ENCODE data around the gene SLC12A4. TPM values are rescaled to one million over a fixed set of nuclear protein-coding genes. Genes with fewer than 3 reads are reported as not detected.
"Not testable (repeated sequence)": the region's sequence is repeated elsewhere in the genome, so short reads cannot be mapped to it uniquely, and the experiment has no call there.

SLC12A4 gene
- total RNA-seq, 1 experiment from 2014 or later, result 46.2 TPM

DNA sequence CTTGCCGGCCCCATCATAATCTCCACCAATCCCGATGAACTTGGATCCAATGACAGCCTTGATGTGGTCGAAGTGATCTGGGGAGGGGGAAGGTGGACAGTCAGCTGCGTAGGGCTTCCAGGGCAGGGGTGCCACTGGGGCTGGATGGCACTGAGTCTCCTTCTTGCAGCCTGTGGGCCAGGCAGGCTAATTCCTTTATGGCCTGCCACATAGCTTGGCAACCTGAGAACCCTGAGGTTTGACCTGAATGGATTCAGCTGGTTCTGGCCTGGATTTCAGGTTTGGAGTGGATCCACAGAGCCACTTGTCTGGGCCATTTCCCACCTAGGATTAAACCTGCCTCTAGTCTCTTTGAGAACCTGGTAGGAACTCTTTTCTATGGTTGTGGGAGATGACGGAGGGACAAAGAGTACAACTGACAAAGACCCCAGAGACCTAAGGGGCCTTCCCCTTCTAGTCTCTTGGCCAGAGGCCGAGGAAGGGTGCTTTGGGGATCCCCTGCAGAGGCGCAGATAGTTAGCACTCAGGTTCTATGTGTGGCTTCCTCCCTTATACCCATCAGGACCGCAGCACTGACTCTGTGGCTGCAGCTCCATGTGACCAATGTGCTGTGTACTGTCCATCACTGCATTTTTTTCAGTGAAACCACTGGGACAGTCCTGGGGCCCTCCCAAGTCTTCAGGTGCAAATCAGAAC lies 21.0 kb upstream of the SLC12A4 start:
- DNase-seq (ENCODE audit: low spot score), result no peak
- in situ Hi-C loops (cut with HindIII; ENCODE audit: low sequenced_read_pairs), result no loop called here

DNA sequence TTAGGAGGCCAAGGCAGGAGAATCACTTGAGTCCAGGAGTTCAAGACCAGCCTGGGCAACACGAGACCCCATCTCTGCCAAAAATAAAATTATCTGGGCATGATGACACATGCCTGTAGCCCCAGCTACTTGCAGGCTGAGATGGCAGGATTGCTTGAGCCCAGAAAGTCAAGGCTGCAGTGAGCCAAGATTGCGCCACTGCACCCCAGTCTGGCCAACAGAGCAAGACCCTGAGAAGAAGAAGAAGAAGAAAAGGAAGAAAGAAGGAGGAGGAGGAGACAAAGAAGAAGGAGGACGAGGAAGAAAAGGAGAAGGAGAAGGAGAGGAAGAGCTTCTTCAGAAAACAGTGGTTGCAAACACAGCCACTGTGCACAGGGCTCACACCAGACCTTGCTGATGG lies 20.2 kb upstream of the SLC12A4 start:
- in situ Hi-C loops (cut with HindIII; ENCODE audit: low sequenced_read_pairs), result no loop called here

DNA sequence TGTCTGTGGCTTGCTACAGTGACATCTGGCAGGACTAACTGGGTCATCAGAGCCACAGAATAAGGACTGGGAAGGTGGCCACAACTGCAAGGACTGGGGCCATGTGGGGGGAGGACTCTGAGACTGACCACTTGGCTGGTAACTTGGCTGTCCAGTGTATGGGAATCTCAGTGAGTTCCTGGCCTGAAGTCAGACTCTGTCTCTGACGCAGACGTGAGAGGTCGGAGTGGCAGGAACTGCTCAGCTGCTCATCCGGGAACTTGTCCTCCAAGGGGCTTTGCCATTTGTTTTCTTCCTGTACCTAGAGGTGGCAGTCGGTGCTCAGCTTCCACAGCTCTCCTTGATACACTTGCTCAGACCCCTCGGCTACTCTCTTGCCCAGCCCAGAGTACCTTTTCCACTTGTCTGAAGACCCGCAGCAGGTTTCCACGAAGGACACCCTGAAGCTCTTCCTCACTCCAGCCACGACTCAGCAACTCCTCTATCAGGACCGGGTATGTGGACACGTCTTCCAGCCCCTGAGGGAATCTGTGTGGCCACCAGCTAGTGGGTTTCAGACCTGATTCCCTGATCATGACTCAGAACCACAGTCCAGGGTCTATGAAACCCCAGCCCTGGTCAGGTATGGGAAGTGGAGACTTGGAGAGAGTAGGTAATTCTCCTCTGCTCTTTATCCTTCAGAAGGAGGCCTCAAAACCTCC lies 19.2 kb upstream of the SLC12A4 start:
- peak; percentile 27 for DNase-seq (ENCODE audit: low spot score)
- in situ Hi-C loops (cut with HindIII; ENCODE audit: low sequenced_read_pairs), result no loop called here

More for the DNA sequence above, 20.2 kb upstream of the SLC12A4 start:
- DNase-seq (ENCODE audit: low spot score), result no peak

DNA sequence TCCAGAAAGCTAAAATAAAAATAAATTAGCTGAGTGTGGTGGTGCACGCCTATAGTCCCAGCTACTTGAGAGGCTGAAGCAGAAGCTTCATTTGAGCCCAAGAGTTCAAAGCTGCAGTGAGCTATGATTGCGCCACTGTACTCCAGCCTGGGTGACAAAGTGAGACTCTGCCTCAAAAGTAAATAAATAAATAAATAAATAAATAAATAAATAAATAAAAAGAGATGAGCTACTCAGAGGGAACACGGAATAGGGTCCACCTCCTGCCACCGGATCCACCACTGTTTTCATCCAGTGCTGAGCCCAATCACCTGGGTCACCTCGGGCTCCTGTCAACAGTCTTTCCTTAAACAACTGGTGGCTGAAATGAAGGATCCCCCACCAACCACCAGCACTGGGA lies 18.5 kb upstream of the SLC12A4 start:
- DNase-seq (ENCODE audit: low spot score), result no peak
- in situ Hi-C loops (cut with HindIII; ENCODE audit: low sequenced_read_pairs), result no loop called here

DNA sequence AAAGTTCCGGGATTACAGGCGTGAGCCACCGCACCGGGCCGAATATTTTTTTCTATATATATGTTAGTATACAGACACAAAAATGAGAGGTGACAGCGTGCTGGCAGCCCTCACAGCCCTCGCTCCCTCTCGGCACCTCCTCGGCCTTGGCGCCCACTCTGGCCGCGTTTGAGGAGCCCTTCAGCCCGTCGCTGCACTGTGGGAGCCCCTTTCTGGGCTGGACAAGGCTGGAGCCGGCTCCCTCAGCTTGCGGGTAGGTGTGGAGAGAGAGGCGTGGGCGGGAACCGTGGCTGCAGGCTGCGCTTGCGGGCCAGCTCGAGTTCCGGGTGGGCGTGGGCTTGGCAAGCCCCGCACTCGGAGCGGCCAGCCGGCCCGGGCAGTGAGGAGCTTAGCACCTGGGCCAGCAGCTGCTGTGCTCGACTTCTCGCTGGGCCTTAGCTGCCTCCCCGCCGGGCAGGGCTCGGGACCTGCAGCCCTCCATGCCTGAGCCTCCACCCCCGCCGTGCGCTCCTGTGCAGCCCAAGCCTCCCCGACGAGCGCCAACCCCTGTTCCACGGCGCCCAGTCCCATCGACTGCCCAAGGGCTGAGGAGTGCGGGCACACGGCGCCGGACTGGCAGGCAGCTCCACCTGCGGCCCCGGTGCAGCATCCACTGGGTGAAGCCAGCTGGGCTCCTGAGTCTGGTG lies 13.7 kb upstream of the SLC12A4 start:
- in situ Hi-C loops (cut with HindIII; ENCODE audit: low sequenced_read_pairs), result no loop called here
- DNase-seq (ENCODE audit: low spot score), result no peak

DNA sequence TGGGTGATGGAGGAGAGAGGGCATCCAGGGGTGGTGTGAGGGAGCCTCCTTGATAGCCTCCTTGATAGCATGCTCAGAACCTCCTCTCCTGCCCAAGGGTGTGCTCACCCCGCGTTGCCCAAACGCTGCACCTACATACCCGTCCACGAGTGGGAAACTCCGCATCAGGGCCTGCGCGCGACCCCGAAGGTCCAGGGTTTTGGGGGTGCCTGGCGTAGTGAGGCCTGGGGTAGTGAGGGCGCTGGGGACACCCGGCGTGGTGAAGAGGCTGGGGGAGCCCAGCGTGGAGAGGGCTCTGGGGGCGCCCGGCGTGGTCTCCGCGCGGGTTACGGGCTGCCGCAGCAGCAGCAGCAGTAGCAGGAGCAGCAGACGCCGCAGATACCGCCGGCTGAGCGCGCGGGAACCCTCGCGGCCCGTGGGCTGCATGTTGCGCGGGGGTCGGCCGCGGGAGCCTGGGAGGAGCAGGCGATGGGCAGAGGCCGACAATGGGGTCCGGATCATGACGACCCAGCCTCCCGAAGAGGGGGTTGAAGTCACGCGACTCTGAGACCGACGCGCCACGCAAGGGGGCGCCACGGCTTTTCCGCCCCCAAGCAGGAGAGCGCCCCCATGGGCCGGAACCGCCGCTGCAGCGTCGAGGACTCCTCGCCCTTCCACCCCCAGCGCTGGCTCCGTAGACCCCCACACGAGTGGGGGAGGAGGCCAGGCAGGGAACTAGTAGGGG lies 11.7 kb upstream of the SLC12A4 start, which contains the start of gene DPEP3:
Gene DPEP3 (minus strand): TSS at position 545 of the 724 bp plus-strand sequence. CDS start 119 bp downstream, at position 426.
- no peak for DNase-seq (ENCODE audit: low spot score)
- in situ Hi-C loops (cut with HindIII; ENCODE audit: low sequenced_read_pairs), result no loop called here

DNA sequence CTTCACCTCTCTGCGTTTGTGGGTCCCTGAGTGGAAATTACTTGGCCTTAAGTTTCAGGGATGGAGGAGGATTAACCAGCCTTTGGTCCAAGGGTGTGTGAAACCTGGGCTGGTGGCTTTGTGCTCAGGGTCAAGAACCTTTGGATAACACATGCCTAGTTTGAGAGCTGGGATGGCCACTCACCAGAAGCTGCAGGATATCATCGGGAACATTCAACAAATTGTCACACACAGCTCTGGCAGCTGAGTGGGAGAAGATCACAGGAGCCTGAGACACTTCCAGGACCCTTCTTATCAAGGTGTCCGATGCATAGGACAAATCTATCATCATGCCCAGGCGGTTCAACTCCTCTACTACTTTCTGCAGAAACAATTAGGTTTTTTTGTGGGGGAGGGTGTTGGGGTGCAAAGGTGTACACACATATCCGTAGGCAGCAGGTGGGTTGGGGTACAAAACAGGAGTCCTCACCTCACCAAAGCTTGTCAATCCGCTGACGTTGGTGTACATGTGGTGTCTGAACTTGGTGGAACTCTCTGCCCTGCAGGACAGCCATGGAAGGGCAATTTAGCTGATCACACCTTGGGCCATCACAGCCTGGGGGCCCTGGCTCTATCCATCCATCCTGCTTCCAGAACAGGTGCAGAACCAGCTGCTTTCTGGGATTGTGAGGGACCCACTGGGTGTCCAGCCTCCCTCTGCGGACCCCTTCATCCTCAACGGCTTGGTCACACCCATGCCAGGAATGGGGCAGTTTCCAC lies 9.2 kb upstream of the SLC12A4 start:
- in situ Hi-C loops (cut with HindIII; ENCODE audit: low sequenced_read_pairs), result no loop called here
- no peak for DNase-seq (ENCODE audit: low spot score)

DNA sequence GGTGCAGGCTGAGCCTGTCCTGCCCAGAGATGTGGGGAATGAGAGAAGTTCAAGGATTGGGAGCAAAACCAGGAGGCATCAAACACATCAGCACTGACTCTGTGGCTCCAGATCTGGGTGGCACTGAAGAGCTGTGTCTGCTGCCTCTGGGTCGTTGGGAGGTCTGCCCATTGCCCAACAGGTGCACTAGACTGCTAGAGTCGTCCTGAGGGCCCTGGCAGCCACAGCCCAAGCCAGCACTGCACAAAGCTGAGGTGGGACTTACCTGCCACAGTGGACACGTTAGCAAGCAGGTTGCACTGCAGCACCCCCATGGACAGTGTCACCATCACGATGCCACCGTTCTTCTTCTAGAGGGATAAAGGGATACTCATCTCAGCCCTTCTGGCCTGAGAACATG lies 8.6 kb upstream of the SLC12A4 start:
- in situ Hi-C loops (cut with HindIII; ENCODE audit: low sequenced_read_pairs), result no loop called here
- DNase-seq (ENCODE audit: low spot score), result no peak

DNA sequence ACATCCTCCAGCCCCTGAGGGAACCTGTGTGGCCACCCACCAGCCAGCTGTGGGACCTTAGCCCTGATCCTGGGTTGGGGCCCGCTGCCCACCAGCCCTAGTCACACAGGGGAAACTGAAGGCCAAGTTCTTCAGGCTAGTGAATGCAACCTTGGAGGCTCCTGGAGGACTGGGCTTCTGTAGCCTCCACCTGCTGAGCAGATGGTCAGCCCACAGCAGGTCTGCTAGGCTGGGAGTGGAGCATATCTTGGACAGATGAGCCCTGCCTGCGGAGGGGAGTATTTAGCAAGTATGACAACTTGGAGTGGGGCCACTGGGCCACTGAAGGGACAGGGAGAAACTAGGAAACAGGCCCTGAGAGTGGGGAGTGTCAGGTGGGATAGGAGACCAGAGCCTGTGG lies 7.8 kb upstream of the SLC12A4 start:
- in situ Hi-C loops (cut with HindIII; ENCODE audit: low sequenced_read_pairs), result no loop called here
- no peak for DNase-seq (ENCODE audit: low spot score)

DNA sequence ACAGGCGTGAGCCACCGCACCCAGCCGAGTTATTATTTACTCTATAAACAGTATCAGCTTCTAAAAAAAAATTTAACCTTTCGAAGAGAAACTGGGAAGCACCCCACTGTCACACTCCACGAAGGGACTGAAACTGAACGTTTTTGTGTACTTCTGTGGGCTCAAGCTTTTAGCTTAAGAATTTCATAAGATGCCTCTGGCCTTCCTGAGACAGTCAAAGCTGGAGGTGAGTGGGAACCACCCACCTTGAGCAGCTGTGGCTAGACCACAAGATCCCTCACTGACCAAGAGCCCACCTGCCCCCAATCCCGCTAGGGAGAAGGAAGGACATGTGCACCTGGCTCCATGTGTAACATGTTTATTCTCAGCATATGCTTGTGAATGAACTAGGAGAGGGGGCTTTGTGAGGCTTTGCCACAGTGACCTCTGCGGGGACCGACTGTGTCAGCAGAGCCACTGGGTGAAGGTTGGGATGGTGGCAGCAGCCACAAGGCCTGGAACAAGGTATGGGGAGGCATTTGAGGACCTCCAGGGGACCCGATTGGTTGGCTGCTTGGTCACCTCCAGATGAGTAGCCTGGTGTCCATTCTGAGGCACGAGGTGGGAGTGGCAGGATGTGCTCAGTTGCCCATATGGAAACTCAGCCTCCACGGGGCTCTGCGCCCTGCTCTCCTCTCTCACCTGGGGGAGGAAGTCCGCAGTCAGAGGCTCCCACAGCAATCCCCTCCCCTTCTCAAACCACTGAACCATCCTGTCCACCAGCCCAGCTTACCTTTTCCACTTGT lies 7.1 kb upstream of the SLC12A4 start:
- no peak for DNase-seq (ENCODE audit: low spot score)
- in situ Hi-C loops (cut with HindIII; ENCODE audit: low sequenced_read_pairs), result no loop called here

DNA sequence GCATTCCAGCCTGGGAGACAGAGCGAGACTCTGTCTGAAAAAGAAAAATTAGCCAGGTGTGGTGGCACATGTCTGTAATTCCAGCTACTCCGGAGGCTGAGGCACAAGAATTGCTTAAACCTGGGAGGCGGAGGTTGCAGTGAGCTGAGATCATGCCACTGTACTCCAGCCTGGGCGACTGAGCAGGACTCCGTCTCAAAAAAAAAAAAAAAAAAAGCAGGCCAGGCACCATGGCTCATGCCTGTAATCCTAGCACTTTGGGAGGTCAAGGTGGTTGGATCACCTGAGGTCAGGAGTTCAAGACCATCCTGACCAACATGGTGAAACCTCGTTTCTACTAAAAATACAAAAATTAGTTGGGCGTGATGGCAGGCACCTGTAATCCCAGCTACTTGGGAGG lies 3.8 kb upstream of the SLC12A4 start:
- DNase-seq (ENCODE audit: low spot score); in situ Hi-C loops (cut with HindIII; ENCODE audit: low sequenced_read_pairs): not testable (repeated sequence)

DNA sequence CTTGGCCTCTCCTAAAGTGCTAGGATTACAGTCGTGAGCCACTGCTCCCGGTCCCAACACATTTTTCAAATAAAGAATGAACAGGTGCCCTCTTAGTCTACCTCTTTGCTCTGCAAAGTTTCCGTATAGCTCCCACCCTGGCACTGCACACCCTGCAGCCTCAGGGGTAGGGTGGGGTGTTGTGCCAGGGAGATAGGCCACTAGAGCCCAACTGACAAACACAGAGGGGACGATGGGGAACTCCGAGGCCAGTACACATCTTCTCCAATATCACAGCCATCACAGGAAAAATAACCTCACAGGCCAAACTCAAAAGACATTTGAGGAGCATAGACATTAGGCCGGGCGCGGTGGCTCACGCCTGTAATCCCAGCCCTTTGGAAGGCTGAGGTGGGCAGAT lies 2.7 kb upstream of the SLC12A4 start:
- in situ Hi-C loops (cut with HindIII; ENCODE audit: low sequenced_read_pairs), result no loop called here
- DNase-seq (ENCODE audit: low spot score), result no peak

DNA sequence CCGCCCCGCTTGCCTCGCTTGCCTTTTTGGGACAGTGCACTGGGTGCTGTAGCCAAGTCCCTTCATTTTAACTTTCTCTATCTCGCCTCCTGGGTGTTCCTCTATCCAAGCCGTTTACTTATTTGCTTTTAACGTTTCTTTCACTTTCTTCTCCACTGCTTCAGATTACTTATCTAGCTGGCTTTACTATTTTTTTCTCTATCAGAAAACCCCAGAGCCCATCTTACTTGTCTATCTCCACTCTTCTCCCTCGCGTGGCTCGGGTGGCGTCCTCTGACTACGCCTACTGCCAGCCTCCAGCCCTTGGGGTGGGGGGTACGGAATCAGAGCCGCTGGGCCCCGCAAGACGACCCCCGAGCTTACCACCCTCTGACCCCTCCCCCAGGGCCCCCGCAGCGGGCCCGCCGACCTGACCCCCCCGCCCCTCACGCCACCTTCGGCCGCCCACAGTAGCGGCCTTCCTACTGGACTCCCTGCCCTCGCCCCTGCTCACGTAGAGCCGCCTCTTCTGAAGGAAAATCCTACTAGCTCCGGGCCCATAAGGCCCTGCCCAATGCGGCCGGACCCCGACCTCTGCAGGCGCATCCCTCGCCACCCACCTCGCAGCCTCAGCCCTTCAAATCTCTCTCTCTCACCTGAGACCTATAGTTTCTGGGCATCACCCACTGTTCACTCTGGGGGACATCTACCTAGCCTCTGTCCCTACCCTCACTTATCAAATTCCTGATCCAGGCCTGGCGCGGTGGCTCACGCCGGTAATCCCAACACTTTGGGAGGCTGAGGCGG lies 1.0 kb upstream of the SLC12A4 start:
- in situ Hi-C loops (cut with HindIII; ENCODE audit: low sequenced_read_pairs), result no loop called here
- DNase-seq (ENCODE audit: low spot score), result no peak

DNA sequence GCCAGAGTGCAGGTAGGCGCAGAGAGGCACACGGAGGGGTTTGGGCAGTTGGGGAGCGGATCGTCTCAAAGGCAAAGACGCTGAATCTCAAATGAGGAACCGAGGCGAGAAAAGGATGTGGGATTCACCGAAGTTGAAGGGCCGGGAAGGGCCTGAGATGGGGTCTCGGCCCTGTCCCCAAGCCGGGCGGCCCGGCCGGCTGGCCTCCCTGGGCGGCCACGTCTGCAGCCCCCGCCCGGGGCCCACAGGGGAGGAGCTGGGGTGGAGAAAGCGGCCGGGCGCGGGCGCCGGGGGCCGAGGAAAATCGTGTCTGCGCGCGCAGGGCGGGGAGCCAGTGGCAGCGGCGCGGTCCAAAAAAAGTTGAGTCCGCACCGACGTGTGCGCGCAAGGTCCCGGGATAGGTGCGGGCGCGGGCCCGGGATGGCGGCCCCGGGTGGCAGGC lies 458 bp downstream of the SLC12A4 start:
- in situ Hi-C loops (cut with HindIII; ENCODE audit: low sequenced_read_pairs), result no loop called here
- no peak for DNase-seq (ENCODE audit: low spot score)

DNA sequence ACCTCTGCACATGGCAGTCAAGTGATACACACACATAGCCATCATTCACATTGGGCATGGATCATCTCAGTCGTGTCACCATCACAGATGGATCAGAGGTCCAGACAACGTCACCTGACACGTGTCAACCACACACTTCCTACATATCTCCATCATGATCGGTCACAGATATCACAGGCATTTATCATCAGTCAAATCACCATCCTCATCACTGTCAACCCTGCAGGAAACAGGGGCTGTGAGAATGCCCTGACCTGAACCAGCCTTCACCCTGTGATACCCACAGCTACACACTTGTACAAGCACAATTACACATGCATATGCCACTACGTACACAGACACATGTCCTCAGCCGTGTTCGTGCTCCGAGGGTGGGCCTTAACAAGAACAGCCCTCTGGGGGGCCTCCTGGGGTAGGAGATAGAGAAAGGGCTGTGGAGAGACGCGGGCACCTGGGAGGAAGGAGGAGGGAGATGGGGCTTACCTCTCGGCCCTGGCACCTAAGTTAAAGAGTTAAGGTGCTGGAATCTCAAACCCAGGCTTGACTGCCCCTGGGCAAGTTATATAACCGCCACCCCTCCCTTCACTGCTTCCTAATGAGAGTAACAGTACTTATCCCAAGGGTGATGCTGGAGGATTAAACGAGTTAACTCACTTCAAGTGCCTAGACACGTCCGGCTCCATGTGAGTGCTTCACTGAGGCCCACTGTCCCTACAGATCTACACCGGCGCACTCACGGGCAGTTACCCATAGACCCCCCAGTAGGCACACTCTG lies 1.1 kb downstream of the SLC12A4 start:
- in situ Hi-C loops (cut with HindIII; ENCODE audit: low sequenced_read_pairs), result no loop called here

DNA sequence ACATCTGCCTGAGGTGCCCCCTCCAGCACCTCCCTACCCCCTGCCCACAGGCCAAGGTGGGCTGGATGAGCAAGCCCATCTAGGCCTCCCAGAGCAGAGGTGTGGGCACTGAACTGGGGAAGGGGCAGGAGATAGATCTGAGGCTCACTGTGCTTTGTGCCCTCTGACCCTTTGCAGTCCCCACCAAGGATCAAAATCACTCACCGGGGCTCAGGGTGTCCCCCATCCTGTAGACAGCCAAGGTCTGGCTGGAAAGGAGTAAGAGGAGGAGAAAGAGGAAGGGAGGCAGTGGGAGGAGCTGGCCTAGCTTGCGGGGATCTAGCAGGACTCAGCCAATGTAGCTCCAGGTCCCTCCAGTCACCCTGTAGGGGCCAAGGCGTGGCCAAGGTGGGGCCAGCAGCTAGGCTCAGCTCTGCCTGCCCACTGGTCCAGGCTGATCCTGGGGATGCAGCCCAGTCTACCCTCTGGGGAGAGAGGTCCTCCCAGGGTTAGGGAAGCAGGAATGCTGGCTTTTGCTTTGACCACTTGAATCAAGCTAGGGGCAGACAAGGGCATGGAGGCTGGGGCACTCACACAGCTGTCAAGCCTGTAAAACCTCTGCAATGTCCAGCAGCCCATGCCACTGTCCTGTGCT lies 1.8 kb downstream of the SLC12A4 start:
- no peak for DNase-seq (ENCODE audit: low spot score)
- in situ Hi-C loops (cut with HindIII; ENCODE audit: low sequenced_read_pairs), result no loop called here

More for the DNA sequence above, 1.1 kb downstream of the SLC12A4 start:
- no peak for DNase-seq (ENCODE audit: low spot score)
